Neural progenitor cell (in vitro differentiated cells): ENCODE data around the gene ZNF521.

Source experiments
- CTCF ChIP-seq: fragments of 200-600 bp; sonication (generic); IDR thresholded peaks from 2 replicates; pipeline ENCODE4 v1.5.1; 2017; ENCODE audit warnings: antibody characterized with exemption, mild to moderate bottlenecking
- EZH2 ChIP-seq: fragments of 200-600 bp; sonication (generic); IDR thresholded peaks from 2 replicates; pipeline ENCODE4 v1.6.1; 2017; ENCODE audit warnings: antibody characterized with exemption, mild to moderate bottlenecking, moderate library complexity
- EZH2phosphoT487 ChIP-seq: fragments of 200-600 bp; sonication (generic); IDR thresholded peaks from 2 replicates; pipeline ENCODE4 v1.6.1; 2017; ENCODE audit warnings: antibody characterized with exemption

- TF ChIP-seq CTCF (no peak), EZH2 (no peak), EZH2phosphoT487 (no peak)
Observed at GRCh38 chr18:25230658-25231326, 121.2 kb downstream of the ZNF521 start.
